ENCODE data around the gene GLB1L3.

Gene GLB1L3, protein sequence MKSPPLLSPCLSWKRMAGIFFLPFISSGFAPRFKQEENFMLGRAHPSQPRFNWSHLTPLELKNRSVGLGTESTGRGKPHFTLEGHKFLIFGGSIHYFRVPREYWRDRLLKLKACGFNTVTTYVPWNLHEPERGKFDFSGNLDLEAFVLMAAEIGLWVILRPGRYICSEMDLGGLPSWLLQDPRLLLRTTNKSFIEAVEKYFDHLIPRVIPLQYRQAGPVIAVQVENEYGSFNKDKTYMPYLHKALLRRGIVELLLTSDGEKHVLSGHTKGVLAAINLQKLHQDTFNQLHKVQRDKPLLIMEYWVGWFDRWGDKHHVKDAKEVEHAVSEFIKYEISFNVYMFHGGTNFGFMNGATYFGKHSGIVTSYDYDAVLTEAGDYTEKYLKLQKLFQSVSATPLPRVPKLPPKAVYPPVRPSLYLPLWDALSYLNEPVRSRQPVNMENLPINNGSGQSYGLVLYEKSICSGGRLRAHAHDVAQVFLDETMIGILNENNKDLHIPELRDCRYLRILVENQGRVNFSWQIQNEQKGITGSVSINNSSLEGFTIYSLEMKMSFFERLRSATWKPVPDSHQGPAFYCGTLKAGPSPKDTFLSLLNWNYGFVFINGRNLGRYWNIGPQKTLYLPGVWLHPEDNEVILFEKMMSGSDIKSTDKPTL

DNA sequence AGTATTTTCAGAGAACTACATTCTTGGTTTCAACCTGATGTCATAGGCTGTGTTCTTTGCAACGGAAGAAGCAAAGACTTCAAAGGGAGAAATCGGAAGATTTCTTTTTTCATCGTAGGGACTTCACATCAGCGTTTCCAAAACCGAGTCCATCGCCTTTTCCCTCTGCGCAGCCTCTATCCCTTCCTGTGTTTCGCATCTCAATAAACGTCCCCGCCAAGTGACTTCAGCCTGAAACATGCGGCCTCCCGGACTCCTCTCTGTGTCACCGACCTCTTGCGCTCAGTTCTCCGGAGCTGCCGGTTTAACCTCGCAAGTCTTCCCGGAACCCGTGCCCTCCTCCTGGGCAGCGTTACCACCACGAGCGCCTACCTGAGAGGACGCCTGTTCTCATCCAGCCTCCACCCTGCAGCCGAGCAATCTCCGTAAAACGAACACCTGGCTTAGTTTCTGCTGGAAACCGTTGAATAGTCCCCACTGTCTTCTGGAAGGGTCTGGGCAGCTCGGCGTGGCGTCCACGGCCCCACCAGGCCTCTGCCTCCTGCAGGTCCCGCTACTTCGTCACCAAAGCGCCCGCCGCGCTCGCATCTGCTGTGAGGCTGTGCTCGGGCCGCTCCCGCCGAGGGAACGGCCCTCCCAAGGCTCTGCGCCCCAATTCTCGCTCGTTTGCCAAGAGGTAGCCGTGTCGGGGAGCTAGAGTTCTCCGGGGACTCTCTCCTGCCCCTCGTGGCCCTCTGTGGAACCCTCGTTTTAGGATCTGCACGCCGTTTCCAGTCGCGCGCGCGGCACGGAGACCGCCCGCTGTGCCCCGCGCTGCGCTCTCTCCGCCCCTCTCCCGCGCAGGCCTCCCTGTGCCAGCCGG is at the start of gene GLB1L3:
Gene GLB1L3 (plus strand): TSS at position 846 of the 862 bp plus-strand sequence. CDS start 362 bp downstream, outside the sequence.
- no peak for DNase-seq (ENCODE audit: low spot score)

DNA sequence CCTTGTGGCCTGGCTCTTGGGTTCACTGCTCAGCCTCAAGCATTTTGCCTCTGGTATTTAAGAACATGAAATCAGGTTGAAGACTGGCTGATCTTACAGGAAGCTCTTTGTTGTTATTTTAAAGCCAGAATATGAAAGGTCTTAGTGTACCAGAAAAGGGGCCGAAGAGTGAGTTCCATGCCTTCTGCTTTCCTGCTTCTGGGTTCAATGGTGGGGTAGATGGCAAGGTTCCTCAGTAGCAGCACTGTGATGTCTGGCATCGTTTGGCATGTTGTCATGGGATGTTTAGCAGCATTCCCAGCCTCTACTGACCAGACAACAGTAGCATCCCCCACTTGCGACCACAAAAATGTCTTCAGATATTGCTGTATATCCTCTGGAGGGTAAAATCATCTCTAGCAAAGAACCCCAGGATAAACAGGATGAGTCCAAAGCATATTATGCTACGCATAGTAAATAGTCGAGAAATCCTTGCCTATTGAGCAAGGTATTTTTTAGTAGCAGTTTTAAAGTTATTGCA is 49.3 kb upstream of the GLB1L3 start:
- no peak for DNase-seq (ENCODE audit: low spot score)

DNA sequence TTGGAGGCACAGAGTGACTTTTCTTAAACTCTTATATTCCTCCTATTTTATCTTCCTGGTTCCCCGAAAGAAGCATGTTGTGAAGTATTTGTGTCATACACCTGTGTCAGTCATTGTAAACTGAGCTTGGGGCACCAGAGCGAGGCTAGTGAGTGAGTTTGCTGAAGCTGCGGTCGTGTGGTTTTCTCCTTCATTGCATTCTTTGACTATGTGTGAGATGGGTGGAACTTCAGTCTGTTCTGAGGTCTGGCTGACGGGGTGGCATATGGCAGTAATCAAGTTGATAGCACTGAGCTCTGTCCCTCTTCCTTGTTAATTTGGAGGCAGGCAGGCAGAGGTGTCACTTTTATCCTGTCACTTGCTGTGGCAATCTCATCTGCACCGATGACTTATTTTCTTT is 47.6 kb upstream of the GLB1L3 start:
- no peak for DNase-seq (ENCODE audit: low spot score)

DNA sequence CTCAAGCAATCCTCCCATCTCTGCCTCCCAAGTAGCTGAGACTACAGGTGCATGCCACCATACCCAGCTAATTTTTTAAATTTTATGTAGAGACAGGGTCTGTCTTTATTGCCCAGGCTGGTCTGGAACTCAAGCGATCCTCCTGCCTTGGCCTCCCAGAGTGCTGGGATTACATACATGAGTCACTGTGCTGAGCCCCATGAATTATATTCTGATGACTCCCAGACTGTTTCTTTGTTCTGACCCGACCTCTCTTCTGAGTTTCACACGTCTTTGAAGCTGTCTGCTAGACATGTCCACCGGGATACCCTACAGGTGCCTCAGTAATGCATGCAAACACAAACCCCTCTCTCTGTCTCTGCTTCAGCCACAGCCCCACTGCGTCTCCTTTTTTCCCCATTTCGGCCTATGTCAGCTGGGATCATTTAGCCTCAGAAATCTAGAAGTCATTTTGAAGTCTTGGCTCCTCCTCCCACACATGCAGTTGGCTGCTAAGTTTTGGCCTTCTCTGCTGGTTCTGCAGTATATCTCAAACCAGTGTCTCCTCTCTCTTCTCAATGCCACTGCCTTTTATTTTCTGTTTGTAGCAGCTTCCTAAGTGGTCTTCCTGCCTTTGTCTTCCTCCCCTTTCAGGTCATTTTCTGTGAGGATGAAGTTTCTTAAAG is 46.9 kb upstream of the GLB1L3 start:
- DNase-seq (ENCODE audit: low spot score) = peak; percentile 39

- DNase-seq (ENCODE audit: low spot score) = no peak
Measured at GRCh38 chr11:134230339-134230738, 45.8 kb upstream of the GLB1L3 start.

DNA sequence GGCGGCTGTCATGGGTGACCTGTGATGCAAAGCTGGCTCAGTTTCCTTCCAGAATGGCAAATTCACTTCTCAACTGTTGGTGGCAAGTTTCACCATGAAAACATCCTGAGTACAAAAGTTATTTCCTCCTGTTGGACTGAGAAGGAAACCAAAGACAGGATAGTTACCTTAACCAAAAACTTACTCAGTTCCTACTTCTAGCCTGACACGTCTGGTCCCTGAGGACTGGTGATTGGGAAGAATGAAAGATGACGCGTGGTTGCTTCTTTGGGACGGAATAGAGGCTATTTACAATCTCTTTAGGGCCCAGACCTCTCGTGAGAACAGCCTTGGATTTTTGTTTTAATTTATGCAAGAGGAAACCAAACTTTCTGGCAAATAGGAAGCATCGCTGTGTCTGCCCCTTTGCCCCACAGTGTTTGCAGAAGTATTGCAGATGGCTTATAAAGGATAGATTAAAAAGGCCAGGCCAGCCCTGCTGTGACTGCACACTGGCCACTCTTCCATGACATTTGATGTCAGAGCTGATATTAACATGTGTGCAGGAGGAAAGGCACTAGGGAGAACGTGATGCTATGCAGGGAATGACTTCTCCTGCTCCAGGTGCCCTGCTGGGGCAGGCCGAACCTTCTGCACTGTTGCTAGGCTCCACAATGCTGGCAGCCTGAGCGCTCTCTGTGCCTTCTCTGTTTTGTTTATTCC is 44.1 kb upstream of the GLB1L3 start:
- no peak for DNase-seq (ENCODE audit: low spot score)

DNA sequence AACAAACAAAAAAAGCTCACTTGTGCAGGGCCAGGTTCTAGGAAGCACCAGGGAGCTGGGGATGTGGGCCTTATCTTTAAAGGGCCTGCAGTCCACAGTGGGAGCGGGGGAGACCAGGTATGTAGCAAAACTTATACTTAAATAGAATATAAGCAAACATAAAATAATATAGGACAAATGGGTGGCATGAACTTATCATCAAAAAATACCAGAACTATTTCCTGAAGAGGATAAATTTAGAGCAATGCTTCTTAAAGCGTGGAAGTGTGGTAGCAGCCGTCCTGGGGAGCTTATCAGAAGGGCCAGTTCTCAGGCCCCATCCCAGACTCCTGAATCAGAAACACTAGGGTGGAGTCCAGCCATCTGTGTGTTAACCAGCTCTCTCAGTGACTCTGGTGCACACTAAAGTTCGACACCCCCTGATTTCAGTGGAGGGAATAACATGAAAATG is 42.4 kb upstream of the GLB1L3 start:
- no peak for DNase-seq (ENCODE audit: low spot score)

DNA sequence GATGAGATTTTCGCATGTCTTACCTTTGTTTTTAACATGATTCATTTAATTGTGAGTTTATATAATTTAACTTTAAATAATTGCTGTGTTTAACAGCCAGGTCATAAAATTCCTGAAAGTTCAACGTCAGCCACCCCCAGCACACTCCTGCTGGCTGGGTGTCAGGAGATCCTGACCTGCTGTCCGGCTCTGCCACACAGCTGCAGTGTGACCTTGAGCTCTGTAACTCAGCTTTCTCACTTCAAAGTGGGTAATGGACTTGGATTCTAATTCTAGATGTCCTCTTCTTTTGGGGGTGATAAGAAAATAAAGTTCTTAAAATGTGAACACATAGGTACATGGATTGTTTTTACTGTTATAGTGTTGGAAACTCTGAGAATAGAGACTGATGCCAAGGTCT is 40.8 kb upstream of the GLB1L3 start:
- DNase-seq (ENCODE audit: low spot score) = no peak

- no peak for DNase-seq (ENCODE audit: low spot score)
Measured at GRCh38 chr11:134236834-134237556, 39.2 kb upstream of the GLB1L3 start.

- DNase-seq (ENCODE audit: low spot score) = no peak
Measured at GRCh38 chr11:134237557-134237922, 38.6 kb upstream of the GLB1L3 start.

DNA sequence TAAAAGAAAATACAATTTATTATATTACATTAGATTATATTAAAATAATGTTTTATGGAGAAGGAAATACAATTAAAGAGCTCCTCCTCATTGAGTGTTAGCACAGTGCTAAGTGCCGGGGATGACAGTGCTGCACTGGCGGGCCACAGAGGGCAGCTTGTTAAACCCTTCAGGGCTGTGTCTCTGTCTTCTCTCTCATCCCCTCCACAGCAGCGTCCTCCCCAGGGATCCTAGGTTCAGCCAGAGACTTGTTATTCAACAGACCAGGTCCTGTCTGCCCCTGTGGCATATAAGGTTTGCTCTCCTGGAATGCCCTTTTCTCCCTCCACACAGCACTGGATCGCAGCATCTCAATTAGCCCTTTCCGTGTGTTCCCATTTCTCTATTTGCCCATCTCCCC is 37.2 kb upstream of the GLB1L3 start:
- no peak for DNase-seq (ENCODE audit: low spot score)

DNA sequence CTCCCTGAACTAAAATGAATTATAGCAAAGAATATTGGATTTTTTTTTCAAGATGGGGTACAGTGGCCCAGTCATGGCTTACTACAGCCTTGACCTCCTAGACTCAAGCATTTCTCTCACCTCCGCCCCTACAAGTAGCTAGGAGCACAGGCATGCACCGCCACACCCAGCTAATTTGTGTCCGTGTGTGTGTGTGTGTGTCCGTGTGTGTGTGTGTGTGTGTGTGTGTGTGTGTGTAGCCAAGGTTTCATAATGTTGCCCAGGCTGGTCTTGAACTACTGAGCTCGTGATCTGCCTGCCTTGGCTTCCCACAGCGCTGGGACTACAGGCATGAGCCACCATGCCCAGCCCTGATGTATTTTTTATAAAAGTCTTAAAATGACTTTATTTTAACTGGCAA is 35.6 kb upstream of the GLB1L3 start:
- no peak for DNase-seq (ENCODE audit: low spot score)

DNA sequence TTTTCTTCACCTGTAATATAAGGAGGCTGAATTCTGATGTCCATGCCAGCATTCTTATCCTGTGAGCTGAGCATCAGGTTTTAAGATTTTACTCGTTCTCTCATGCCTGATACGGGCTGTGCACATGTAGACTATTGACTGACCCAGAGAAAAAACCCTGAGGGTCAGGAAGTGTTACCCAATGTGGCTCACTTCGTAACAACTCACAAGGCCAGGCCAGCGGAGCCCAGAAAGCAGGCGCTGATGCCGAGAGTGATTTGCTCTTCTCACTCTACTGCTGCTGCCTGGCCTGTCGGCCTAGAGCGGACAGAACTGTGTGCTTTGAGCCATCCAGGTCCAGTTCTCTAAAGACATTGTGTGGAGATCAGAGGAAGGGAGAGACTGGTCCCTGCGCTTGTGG is 33.8 kb upstream of the GLB1L3 start:
- no peak for DNase-seq (ENCODE audit: low spot score)

DNA sequence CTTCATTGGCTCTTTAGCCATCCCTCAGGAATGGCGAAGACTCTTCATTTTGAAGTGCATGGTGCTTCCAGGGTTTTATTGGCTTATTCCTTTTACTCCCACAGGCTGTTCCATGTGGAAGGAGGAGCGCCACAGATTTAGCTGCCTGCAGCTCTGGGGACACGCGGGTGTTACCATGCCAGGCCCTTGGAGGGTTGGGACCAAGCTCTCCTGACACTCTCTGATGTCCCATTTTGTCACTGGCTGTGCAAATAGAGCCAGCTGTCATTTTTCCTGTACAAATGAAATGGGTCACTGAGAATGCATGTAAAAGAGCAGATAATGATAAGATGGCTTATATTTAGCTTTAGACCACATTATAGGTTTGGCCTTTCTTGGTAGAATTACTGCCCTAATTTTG is 32.3 kb upstream of the GLB1L3 start:
- DNase-seq (ENCODE audit: low spot score) = no peak

GRCh38 chr11:134244593-134244992 is 31.6 kb upstream of the GLB1L3 start:
- peak; percentile 59 for DNase-seq (ENCODE audit: low spot score)

- no peak for DNase-seq (ENCODE audit: low spot score)
Measured at GRCh38 chr11:134245434-134245833, 30.7 kb upstream of the GLB1L3 start.

DNA sequence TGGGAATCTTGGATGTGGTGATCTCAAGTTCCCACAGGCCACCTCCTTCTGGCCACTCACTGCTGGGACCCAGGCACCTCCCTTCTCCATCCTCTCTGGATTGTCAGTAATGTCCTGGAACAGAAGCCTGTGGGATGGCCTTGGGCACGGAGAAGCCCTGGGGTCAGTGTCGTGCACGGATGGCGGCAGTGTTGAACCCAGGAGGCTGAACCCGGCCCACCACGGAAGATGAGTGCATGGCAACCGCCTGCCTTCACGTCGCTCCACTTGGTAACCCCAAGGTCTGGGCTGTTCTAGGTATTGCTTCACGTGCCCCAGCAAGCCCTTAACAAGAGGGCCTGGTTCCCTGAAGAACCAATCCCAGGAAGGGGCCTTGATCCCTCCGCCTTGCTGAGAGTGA is 30.1 kb upstream of the GLB1L3 start:
- DNase-seq (ENCODE audit: low spot score) = no peak

DNA sequence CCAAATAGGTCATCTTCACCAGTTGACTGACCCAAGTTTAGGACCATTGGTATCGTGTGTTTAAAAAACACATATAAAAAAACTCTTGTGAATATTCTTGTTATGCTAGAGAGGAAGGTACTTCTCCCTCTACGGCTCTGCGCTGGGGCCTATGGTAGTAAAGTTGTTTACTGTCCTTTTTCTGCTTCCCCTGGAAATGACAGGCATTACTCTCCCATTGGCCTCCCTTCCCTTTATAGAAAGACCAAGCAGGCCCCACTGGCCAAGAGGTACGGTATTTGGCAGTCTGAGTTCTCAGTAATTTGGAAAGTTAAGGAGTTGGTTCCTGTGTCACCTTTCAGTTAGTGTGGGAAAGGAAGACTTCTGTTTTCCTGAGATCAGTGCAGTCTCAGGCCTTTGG is 29.5 kb upstream of the GLB1L3 start:
- no peak for DNase-seq (ENCODE audit: low spot score)

DNA sequence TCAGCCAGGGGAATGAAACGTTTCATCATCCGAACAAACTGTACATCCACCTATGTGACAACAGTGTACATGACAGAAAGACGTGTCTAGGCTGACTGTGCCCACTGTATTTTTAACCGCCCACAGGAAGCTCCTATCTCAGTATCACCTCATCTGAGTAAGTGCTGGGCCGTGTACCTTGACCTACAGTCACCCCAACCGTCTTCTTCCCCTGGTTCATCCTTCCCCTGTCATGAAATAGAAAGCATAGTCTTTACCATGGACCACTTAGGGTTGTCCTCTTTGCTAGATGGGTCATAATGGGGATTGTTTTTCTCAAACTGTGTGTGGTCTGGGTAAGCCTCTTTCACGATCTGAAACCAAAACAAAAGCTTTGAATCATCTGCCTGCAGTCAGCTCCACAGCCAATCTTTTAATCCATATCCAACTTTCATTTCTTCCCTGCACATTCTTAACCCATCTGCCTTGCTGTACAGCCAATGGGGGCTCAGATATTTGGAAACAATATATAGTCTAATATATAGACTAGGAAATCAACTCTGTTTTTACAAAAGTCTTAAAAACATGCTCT is 27.2 kb upstream of the GLB1L3 start:
- no peak for DNase-seq (ENCODE audit: low spot score)

GRCh38 chr11:134250246-134250645 is 25.9 kb upstream of the GLB1L3 start:
- DNase-seq (ENCODE audit: low spot score) = no peak

All from RKO (cell line).